Ascending aorta (tissue), 2 donors: ENCODE data around the gene PER3. TPM values are rescaled to one million over a fixed set of nuclear protein-coding genes. Genes with fewer than 3 reads are reported as not detected.

Source experiments
- DNase-seq, 2 donors: peaks; one replicate each; pipeline ENCODE4 v3.0.0-alpha.2; 2019; ENCODE audit warnings: low spot score in 2 of 2
- H3K27ac ChIP-seq, 2 donors: fragments of 200-600 bp; sonication (generic); one replicate each; pipeline ENCODE4 v1.5.1; 2016 to 2017; ENCODE audit warnings: mild to moderate bottlenecking in 1 of 2
- H3K27me3 ChIP-seq: fragments of 200-600 bp; sonication (generic); one replicate; pipeline ENCODE4 v1.5.1; 2017
- H3K36me3 ChIP-seq, 2 donors: fragments of 200-600 bp; sonication (generic); one replicate each; pipeline ENCODE4 v1.5.1; 2016
- H3K4me1 ChIP-seq, 2 donors: fragments of 200-600 bp; sonication (generic); one replicate each; pipeline ENCODE4 v1.5.1; 2016 to 2017; ENCODE audit warnings: mild to moderate bottlenecking in 1 of 2
- H3K4me3 ChIP-seq, 2 donors: fragments of 200-600 bp; sonication (generic); one replicate each; pipeline ENCODE4 v1.5.1; 2016 to 2017; ENCODE audit warnings: mild to moderate bottlenecking in 1 of 2
- H3K9me3 ChIP-seq, 2 donors: fragments of 200-600 bp; sonication (generic); one replicate each; pipeline ENCODE4 v1.5.1; 2016
- intact Hi-C: fragments of 100-400 bp; cut with DNase I; formaldehyde crosslinking; loops from one replicate; pipeline ENCODE4 v1.15.1; 2023
- total RNA-seq: library from RNA; depleted of rRNA; stranded (reverse); fragments of >200 nt; gene quantifications from one replicate; pipeline ENCODE4 v1.1.0, GENCODE V29; 2016
- TF ChIP-seq, protein P1 (sequence below), 3 experiments: fragments of 200-600 bp in 2 of 3; fragments of 450-650 bp in 1 of 3; sonication (generic) in 2 of 3; IDR thresholded peaks; one replicate each; pipeline ENCODE4 v1.5.1; 2016 to 2019; ENCODE audit warnings: antibody characterized with exemption in 3 of 3, mild to moderate bottlenecking in 1 of 3, moderate library complexity in 1 of 3

The PER3 gene
- total RNA-seq, 1 donor from 2014 or later, result 8.1 TPM

DNA sequence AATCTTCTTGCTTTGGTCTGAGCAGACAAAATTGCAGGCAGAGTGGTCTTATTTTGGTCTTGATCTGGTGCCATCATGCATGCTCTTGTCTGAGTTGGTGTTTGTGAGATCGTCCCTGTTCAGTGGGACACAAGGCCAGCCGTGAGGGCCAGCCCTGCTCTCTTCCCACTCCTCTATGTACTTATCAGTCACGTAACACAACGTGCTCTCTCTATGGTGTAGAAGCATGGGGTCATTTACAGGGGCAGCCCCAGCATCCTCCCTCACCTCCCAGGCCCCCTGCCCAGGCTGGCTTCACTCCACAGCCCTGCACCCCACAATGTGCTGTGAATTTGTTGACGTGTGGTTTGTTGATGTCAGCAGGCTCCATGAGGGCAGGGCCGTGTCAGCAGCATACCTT, 87.0 kb downstream of the PER3 start:
- no peaks in the 10 kb centered on the region for H3K36me3 ChIP-seq
- H3K4me1 ChIP-seq, result no peaks in the 10 kb centered on the region
- no peak for DNase-seq
- no peaks in the 10 kb centered on the region for H3K27me3 ChIP-seq
- no peak overlapping the region for H3K4me3 ChIP-seq
- H3K9me3 ChIP-seq, result no peaks in the 10 kb centered on the region
- no peak overlapping the region for H3K27ac ChIP-seq
- TF ChIP-seq, protein P1, sequence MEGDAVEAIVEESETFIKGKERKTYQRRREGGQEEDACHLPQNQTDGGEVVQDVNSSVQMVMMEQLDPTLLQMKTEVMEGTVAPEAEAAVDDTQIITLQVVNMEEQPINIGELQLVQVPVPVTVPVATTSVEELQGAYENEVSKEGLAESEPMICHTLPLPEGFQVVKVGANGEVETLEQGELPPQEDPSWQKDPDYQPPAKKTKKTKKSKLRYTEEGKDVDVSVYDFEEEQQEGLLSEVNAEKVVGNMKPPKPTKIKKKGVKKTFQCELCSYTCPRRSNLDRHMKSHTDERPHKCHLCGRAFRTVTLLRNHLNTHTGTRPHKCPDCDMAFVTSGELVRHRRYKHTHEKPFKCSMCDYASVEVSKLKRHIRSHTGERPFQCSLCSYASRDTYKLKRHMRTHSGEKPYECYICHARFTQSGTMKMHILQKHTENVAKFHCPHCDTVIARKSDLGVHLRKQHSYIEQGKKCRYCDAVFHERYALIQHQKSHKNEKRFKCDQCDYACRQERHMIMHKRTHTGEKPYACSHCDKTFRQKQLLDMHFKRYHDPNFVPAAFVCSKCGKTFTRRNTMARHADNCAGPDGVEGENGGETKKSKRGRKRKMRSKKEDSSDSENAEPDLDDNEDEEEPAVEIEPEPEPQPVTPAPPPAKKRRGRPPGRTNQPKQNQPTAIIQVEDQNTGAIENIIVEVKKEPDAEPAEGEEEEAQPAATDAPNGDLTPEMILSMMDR (IDR thresholded peaks at IDR 0.05), result no peak
- intact Hi-C loops, result no loop called here

DNA sequence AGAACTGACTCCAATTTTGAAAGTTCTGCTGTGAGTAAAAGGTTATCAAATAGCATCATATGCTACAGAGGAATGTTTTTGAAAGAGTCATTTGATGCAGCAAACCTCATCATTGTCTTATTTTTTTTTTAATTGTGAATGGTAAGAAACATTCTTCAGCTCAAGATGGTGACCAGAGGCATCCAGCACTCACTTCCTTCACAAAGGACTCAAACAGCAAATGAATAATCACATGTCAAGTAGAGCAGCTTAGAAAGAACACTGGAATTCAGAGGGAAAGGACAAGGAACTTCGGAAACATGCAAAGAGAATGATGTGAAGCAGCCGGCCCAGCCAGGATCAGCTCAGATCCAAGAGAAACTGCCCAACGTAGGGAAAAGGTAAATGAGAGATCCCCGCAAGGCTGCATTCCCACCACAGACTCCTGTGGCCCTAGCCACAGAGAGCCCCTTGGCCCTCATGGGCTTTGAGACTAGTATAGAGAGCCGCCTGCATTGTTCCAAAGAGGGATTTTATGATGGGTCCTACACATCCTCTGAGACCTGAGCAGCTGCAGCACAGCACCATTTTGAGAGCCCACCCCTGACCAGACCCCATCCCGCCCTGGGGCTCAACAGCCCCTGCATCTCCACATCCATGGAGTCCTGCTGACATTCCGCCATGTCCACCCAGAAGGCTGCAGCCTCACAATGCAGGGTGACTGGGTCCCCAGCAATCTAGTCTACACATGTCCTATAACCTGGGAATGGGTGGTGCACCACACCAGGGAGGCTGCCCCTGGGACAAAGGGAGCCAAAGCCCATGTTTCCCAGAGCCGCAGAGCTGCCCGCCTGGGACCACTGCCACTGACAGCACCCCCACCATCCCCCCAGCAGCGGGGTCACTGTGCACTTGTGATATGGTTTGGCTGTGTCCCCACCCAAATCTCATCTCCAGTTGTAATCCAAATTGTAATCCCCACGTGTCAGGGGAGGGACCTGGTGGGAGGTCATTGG, 90.0 kb downstream of the PER3 start:
- H3K9me3 ChIP-seq, result peaks cover 0 to 8% of the 10 kb centered on the region in 2 donors
- H3K4me3 ChIP-seq, result no peak overlapping the region
- H3K27me3 ChIP-seq, result no peaks in the 10 kb centered on the region
- TF ChIP-seq, protein P1 (IDR thresholded peaks at IDR 0.05), result no peak
- intact Hi-C loops, result no loop called here
- no peak for DNase-seq
- no peaks in the 10 kb centered on the region for H3K4me1 ChIP-seq
- no peak overlapping the region for H3K27ac ChIP-seq
- H3K36me3 ChIP-seq, result no peaks in the 10 kb centered on the region

DNA sequence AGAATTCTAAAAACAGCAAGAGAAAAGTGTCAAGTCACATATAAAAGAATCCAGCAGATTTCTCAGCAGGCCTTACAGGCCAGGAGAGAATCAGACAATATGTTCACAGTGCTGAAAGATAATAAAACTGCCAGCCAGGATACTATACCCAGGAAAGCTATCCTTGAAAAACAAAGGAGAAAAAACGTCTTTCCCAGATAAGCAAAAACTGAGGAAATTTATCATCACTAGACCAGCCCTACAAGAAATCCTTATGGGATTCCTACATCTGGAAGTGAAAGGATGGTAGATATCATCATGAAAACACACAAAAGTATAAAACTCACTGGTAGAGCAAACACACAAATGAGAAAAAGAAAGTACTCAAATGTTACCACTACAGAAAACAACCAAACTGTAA, 93.9 kb downstream of the PER3 start:
- Histone ChIP-seq H3K27ac (no peak overlapping the region), H3K4me1 (no peaks in the 10 kb centered on the region), H3K36me3 (no peaks in the 10 kb centered on the region), H3K4me3 (no peak overlapping the region), H3K27me3 (no peaks in the 10 kb centered on the region), H3K9me3 (peaks cover 0 to 8% of the 10 kb centered on the region in 2 donors)
- TF ChIP-seq, protein P1 (IDR thresholded peaks at IDR 0.05), result no peak
- intact Hi-C loops, result no loop called here
- no peak for DNase-seq

DNA sequence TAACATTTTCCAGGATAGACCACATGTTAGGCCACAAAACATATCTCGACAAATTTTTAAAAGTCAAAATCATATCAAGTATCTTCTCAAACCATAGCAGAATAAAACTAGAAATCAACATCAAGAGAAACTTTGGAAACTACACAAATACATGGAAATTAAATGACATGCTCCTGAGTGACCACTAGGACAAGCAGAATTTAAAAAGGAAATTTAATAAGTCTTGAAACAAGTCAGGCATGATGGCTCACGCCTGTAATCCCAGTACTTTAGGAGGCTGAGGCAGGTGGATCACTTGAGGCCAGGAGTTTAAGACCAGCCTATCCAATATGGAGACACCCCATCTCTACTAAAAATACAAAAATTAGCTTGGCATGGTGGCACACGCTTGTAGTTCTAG, 95.1 kb downstream of the PER3 start:
- H3K4me1 ChIP-seq, result no peaks in the 10 kb centered on the region
- intact Hi-C loops, result no loop called here
- TF ChIP-seq, protein P1 (IDR thresholded peaks at IDR 0.05), result no peak
- DNase-seq, result no peak
- no peak overlapping the region for H3K27ac ChIP-seq
- no peak overlapping the region for H3K4me3 ChIP-seq
- H3K9me3 ChIP-seq, result peaks cover 0 to 8% of the 10 kb centered on the region in 2 donors
- H3K27me3 ChIP-seq, result no peaks in the 10 kb centered on the region
- H3K36me3 ChIP-seq, result no peaks in the 10 kb centered on the region

DNA sequence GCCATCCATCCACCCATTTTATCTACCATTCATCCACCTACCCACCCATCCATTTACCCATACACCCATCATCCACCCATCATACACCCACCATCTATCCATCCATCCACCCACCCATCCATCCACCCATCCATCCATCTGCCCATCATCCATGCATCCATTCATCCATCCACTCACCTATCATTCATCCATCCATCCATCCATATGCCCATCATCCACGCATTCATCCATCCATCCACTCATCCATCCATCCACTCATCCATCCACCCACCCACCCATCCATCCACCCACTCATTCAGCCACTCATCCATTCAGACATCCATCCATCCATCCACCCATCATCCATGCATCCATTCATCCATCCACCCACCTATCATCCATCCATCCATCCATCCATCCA, 100.7 kb downstream of the PER3 start:
- no peaks in the 10 kb centered on the region for H3K27me3 ChIP-seq
- no peak overlapping the region for H3K27ac ChIP-seq
- DNase-seq, result no peak
- H3K9me3 ChIP-seq, result no peaks in the 10 kb centered on the region
- intact Hi-C loops, result no loop called here
- H3K36me3 ChIP-seq, result no peaks in the 10 kb centered on the region
- TF ChIP-seq, protein P1 (IDR thresholded peaks at IDR 0.05), result no peak
- H3K4me1 ChIP-seq, result no peaks in the 10 kb centered on the region
- no peak overlapping the region for H3K4me3 ChIP-seq
